ENCODE results near the gene ATP10D. TPM values are rescaled to one million over a fixed set of nuclear protein-coding genes. Genes with fewer than 3 reads are reported as not detected.

ATP10D gene
- total and polyA plus RNA-seq, 5 donors from 2014 or later: 1.6 to 3.7 (median 2.9) TPM

- H3K4me1 ChIP-seq (ENCODE audit: control insufficient read depth, insufficient read depth, low read length, poor library complexity, severe bottlenecking): peaks cover 17% of the 10 kb centered on the region
- ATAC-seq (ENCODE audit: low read depth in 2 of 2) (no peak), DNase-seq (no peak)
- no peaks in the 10 kb centered on the region for H3K9me3 Mint-ChIP-seq
- H3K27ac Mint-ChIP-seq: no peak overlapping the region
- H3K27ac ChIP-seq (ENCODE audit: insufficient read depth, low read length, poor library complexity, severe bottlenecking): no peak overlapping the region
- H3K27me3 ChIP-seq (ENCODE audit: control insufficient read depth, insufficient read depth, low read length): peaks cover 9% of the 10 kb centered on the region
- H3K27me3 Mint-ChIP-seq: peaks cover 16% of the 10 kb centered on the region
- peak overlapping the region in 1 of 4 donors; percentile 77 for H3K4me3 Mint-ChIP-seq
- H3K9me3 ChIP-seq (ENCODE audit: control insufficient read depth in 2 of 2, low read length in 2 of 2): no peaks in the 10 kb centered on the region
- no peak overlapping the region for H3K4me3 ChIP-seq (ENCODE audit: low read depth, low read length)
- no peaks in the 10 kb centered on the region for H3K36me3 ChIP-seq (ENCODE audit: control insufficient read depth, insufficient read depth, low read length)
- peaks cover 17 to 27% (median 25%) of the 10 kb centered on the region in 4 donors for H3K4me1 Mint-ChIP-seq
- H3K36me3 Mint-ChIP-seq: no peaks in the 10 kb centered on the region
These were observed 18.9 kb upstream of the ATP10D start for GRCh38 chr4:47466056-47466785.

DNA sequence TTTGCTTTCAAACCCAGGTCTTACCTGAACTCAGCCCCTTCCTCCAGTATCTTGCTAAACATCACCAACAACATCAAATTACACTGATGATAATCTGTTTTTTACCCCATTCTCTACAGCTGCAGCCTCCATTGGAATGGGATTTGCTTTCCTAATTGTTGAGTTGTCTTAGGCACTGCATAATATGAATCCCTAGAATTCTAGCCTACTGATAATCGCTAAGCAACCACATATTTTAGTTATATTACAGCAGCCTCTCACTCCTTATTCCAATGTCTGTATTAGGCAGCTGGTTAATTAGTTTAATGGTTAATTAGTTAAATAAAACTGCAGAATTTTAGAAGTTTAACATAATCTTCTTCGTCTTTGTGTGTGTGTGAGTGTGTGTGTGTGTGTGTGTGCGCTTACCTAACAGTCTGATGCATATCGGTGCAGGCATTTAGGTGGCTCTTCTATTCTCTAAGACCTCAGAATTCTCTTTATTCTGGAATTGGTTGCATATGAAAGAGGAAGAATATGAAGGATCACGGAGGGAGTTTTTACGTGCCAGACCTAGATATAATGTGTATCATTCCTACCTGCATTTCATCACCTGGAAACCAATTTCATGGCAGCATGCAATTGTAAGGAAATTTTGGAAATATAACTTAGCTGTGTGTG lies 16.2 kb upstream of the ATP10D start:
- H3K27me3 Mint-ChIP-seq: peaks cover 32% of the 10 kb centered on the region
- no peaks in the 10 kb centered on the region for H3K36me3 ChIP-seq (ENCODE audit: control insufficient read depth, insufficient read depth, low read length)
- ATAC-seq (ENCODE audit: low read depth in 2 of 2) (no peak), DNase-seq (no peak)
- peaks cover 17% of the 10 kb centered on the region for H3K27me3 ChIP-seq (ENCODE audit: control insufficient read depth, insufficient read depth, low read length)
- H3K4me1 ChIP-seq (ENCODE audit: control insufficient read depth, insufficient read depth, low read length, poor library complexity, severe bottlenecking): peaks cover 4% of the 10 kb centered on the region
- no peak overlapping the region for H3K4me3 ChIP-seq (ENCODE audit: low read depth, low read length)
- H3K4me1 Mint-ChIP-seq: peaks cover under 1 to 2% (median 1%) of the 10 kb centered on the region in 4 donors
- no peaks in the 10 kb centered on the region for H3K36me3 Mint-ChIP-seq
- no peaks in the 10 kb centered on the region for H3K9me3 ChIP-seq (ENCODE audit: control insufficient read depth in 2 of 2, low read length in 2 of 2)
- no peak overlapping the region for H3K27ac ChIP-seq (ENCODE audit: insufficient read depth, low read length, poor library complexity, severe bottlenecking)
- H3K27ac Mint-ChIP-seq: no peak overlapping the region
- H3K9me3 Mint-ChIP-seq: no peaks in the 10 kb centered on the region
- no peak overlapping the region for H3K4me3 Mint-ChIP-seq

DNA sequence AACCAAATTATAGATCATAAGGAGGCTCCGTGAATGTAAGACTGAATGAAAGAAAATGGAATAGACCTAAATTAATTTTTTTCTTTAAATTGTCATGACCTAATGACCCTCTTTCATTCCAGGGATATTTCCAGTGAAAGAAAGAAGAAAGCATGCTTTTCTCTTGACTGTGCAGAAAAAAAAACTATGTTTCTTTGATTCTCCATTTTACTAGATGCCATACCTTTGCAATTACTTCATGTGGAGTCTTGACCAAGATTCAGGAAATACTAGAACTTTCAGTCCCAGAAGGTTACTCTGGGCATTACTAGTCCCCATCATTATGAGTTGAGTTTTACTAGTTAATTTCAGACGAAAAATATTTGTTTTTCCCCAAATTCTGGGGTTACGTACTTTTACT lies 15.1 kb upstream of the ATP10D start:
- no peak for ATAC-seq (ENCODE audit: low read depth in 2 of 2)
- H3K27ac ChIP-seq (ENCODE audit: insufficient read depth, low read length, poor library complexity, severe bottlenecking): no peak overlapping the region
- Mint-ChIP-seq H3K27ac (no peak overlapping the region), H3K9me3 (no peaks in the 10 kb centered on the region), H3K4me1 (no peaks in the 10 kb centered on the region), H3K4me3 (no peak overlapping the region), H3K36me3 (no peaks in the 10 kb centered on the region), H3K27me3 (peaks cover 37% of the 10 kb centered on the region)
- DNase-seq: no peak
- peaks cover 17% of the 10 kb centered on the region for H3K27me3 ChIP-seq (ENCODE audit: control insufficient read depth, insufficient read depth, low read length)
- H3K4me3 ChIP-seq (ENCODE audit: low read depth, low read length): no peak overlapping the region
- no peaks in the 10 kb centered on the region for H3K4me1 ChIP-seq (ENCODE audit: control insufficient read depth, insufficient read depth, low read length, poor library complexity, severe bottlenecking)
- no peaks in the 10 kb centered on the region for H3K9me3 ChIP-seq (ENCODE audit: control insufficient read depth in 2 of 2, low read length in 2 of 2)
- H3K36me3 ChIP-seq (ENCODE audit: control insufficient read depth, insufficient read depth, low read length): no peaks in the 10 kb centered on the region

DNA sequence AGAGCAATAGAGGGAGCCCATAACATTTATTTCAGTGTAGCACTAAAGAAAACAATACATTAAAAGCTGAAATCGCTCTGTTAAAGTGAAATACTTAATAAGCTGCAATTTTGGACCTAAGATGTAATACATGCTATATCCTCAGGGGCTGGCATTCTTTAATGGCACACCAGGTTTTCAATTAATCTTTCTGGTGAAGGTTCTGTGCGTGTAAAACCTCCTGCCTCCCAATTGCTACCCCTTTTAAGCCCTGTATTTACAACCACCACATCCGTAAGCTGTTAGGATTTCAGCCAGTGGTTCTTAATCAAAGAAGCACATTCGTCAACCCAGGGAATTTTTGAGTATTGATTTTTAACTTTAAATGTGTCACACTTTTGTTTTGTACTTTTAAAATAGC lies 14.0 kb upstream of the ATP10D start:
- Mint-ChIP-seq H3K4me1 (no peaks in the 10 kb centered on the region), H3K27me3 (peaks cover 40% of the 10 kb centered on the region), H3K27ac (no peak overlapping the region), H3K9me3 (no peaks in the 10 kb centered on the region), H3K4me3 (no peak overlapping the region), H3K36me3 (no peaks in the 10 kb centered on the region)
- DNase-seq (no peak), ATAC-seq (ENCODE audit: low read depth in 2 of 2) (no peak)
- Histone ChIP-seq H3K4me1 (ENCODE audit: control insufficient read depth, insufficient read depth, low read length, poor library complexity, severe bottlenecking) (no peaks in the 10 kb centered on the region), H3K4me3 (ENCODE audit: low read depth, low read length) (no peak overlapping the region), H3K27ac (ENCODE audit: insufficient read depth, low read length, poor library complexity, severe bottlenecking) (no peak overlapping the region), H3K9me3 (ENCODE audit: control insufficient read depth in 2 of 2, low read length in 2 of 2) (no peaks in the 10 kb centered on the region), H3K27me3 (ENCODE audit: control insufficient read depth, insufficient read depth, low read length) (peaks cover 17% of the 10 kb centered on the region), H3K36me3 (ENCODE audit: control insufficient read depth, insufficient read depth, low read length) (no peaks in the 10 kb centered on the region)

DNA sequence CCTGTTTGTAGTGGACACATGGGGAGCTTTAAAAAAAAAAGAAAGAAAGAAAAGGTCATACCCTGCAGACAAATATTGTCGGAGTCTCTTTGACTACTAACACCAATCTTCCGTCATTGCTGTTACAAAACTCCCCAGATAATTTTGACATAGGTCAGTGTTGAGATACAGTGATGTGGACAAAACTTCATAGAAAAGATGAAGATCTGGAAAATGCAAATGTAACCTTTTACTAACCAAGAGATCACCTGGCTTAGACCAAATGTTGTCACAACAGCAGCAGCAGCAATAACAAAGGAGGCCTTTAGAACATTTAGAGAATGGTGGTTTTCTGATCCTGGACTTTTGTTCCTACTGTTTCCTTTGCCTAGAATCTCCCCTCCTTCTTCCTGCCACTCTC lies 13.5 kb upstream of the ATP10D start:
- no peaks in the 10 kb centered on the region for H3K4me1 Mint-ChIP-seq
- ATAC-seq (ENCODE audit: low read depth in 2 of 2) (no peak), DNase-seq (no peak)
- Histone ChIP-seq H3K9me3 (ENCODE audit: control insufficient read depth in 2 of 2, low read length in 2 of 2) (no peaks in the 10 kb centered on the region), H3K27ac (ENCODE audit: insufficient read depth, low read length, poor library complexity, severe bottlenecking) (no peak overlapping the region), H3K27me3 (ENCODE audit: control insufficient read depth, insufficient read depth, low read length) (peaks cover 17% of the 10 kb centered on the region), H3K36me3 (ENCODE audit: control insufficient read depth, insufficient read depth, low read length) (no peaks in the 10 kb centered on the region), H3K4me3 (ENCODE audit: low read depth, low read length) (no peak overlapping the region), H3K4me1 (ENCODE audit: control insufficient read depth, insufficient read depth, low read length, poor library complexity, severe bottlenecking) (no peaks in the 10 kb centered on the region)
- H3K36me3 Mint-ChIP-seq: no peaks in the 10 kb centered on the region
- H3K9me3 Mint-ChIP-seq: no peaks in the 10 kb centered on the region
- H3K4me3 Mint-ChIP-seq: no peak overlapping the region
- no peak overlapping the region for H3K27ac Mint-ChIP-seq
- peaks cover 43% of the 10 kb centered on the region for H3K27me3 Mint-ChIP-seq

- DNase-seq (no peak), ATAC-seq (ENCODE audit: low read depth in 2 of 2) (no peak)
- no peaks in the 10 kb centered on the region for H3K36me3 Mint-ChIP-seq
- Histone ChIP-seq H3K36me3 (ENCODE audit: control insufficient read depth, insufficient read depth, low read length) (no peaks in the 10 kb centered on the region), H3K27me3 (ENCODE audit: control insufficient read depth, insufficient read depth, low read length) (peaks cover 17% of the 10 kb centered on the region), H3K4me3 (ENCODE audit: low read depth, low read length) (no peak overlapping the region), H3K27ac (ENCODE audit: insufficient read depth, low read length, poor library complexity, severe bottlenecking) (no peak overlapping the region), H3K4me1 (ENCODE audit: control insufficient read depth, insufficient read depth, low read length, poor library complexity, severe bottlenecking) (no peaks in the 10 kb centered on the region), H3K9me3 (ENCODE audit: control insufficient read depth in 2 of 2, low read length in 2 of 2) (no peaks in the 10 kb centered on the region)
- no peaks in the 10 kb centered on the region for H3K9me3 Mint-ChIP-seq
- peaks cover 45% of the 10 kb centered on the region for H3K27me3 Mint-ChIP-seq
- no peaks in the 10 kb centered on the region for H3K4me1 Mint-ChIP-seq
- H3K4me3 Mint-ChIP-seq: no peak overlapping the region
- no peak overlapping the region for H3K27ac Mint-ChIP-seq
These were observed 11.8 kb upstream of the ATP10D start for GRCh38 chr4:47473141-47473750.

DNA sequence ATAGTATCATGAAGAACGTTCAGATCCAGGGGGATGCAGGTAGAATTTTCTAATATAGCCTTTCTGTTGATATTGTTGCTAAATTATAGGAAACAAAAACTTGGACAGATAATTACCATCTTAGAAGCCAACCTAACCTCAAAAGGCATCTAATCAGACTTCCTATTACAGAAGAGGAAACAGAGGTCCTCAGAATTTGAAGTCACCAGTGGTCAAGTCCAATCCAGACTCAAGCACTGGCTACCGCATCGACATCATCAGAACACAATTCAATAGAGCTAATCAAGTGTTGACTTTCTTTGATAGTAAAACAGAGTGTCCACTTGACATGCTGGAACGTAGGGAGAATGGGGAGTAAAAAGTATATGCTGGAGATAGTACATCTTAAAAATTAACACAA lies 10.3 kb upstream of the ATP10D start:
- H3K9me3 ChIP-seq (ENCODE audit: control insufficient read depth in 2 of 2, low read length in 2 of 2): no peaks in the 10 kb centered on the region
- Mint-ChIP-seq H3K27me3 (peaks cover 38% of the 10 kb centered on the region), H3K4me3 (no peak overlapping the region), H3K27ac (no peak overlapping the region), H3K9me3 (peaks cover 0 to 2% (median 0%) of the 10 kb centered on the region in 7 donors), H3K4me1 (no peaks in the 10 kb centered on the region), H3K36me3 (no peaks in the 10 kb centered on the region)
- peaks cover 12% of the 10 kb centered on the region for H3K27me3 ChIP-seq (ENCODE audit: control insufficient read depth, insufficient read depth, low read length)
- no peak overlapping the region for H3K4me3 ChIP-seq (ENCODE audit: low read depth, low read length)
- no peak overlapping the region for H3K27ac ChIP-seq (ENCODE audit: insufficient read depth, low read length, poor library complexity, severe bottlenecking)
- ATAC-seq (ENCODE audit: low read depth in 2 of 2): no peak
- no peaks in the 10 kb centered on the region for H3K36me3 ChIP-seq (ENCODE audit: control insufficient read depth, insufficient read depth, low read length)
- no peaks in the 10 kb centered on the region for H3K4me1 ChIP-seq (ENCODE audit: control insufficient read depth, insufficient read depth, low read length, poor library complexity, severe bottlenecking)
- no peak for DNase-seq
